ENCODE measurements around the gene CCDC174. TPM values are rescaled to one million over a fixed set of nuclear protein-coding genes. Genes with fewer than 3 reads are reported as not detected.

The CCDC174 gene
- total and polyA plus RNA-seq, 10 of the 15 experiments (the other 5 are each of a cell fraction or from before 2014, with no cell fraction given): 11.6 to 31.3 (median 19.1) TPM

DNA sequence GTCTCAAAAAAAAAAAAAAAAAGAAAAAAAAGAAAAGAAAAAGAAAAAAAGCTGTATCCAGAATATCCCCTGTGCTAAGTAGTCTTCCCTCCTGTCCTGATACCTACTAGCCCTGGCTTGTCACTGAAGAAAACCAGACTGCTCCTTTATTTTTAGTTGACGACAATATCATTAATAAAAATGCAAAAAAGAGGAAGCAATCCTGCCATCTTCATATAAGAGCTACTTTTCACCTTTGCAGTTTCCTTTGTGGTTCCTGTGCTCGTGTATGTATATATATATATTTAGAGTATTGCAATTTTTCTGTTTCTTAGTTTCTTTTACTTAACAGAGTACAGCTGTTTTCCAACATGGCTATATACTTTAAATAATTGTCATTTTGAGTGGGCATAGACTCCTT lies 37.0 kb downstream of the CCDC174 start:
- no peak for FAIRE-seq
- ChIA-PET SMC1A (ENCODE audit: uncharacterized antibody, unreplicated experiment) (interaction anchor here (0.9 to 10.1 kb wide), 10 partner anchors 11 to 91 kb away, joined by 3 to 86 read pairs (median 6); partner anchors contain the start of genes C3orf20 and CCDC174), CTCF (interaction anchor here (1.0 to 7.1 kb wide), 5 partner anchors 15 to 238 kb away, joined by 3 to 49 read pairs (median 4); partner anchors contain the start of genes C3orf20 and CCDC174), RAD21 (ENCODE audit: unreplicated experiment) (interaction anchor here (0.7 to 3.9 kb wide), 10 partner anchors 9 to 1106 kb away, joined by 3 to 32 read pairs (median 4); partner anchors contain the start of genes C3orf20 and CCDC174), POLR2A (interaction anchor here (0.6 to 2.0 kb wide), 10 partner anchors 12 to 632 kb away, joined by 4 to 6 read pairs (median 4); partner anchors contain the start of gene CCDC174)
- Histone ChIP-seq H3K4me3 (peak overlapping the region; percentile 50), H3K9ac (ENCODE audit: control insufficient read depth, insufficient read depth, low read length) (peak overlapping the region; percentile 23), H2AFZ (ENCODE audit: control insufficient read depth, low read depth, low read length) (no peak overlapping the region), H3K27me3 (replicated peaks in 1 of 2; ENCODE audit: control insufficient read depth in 2 of 2, insufficient read depth in 2 of 2, low read length in 1 of 2) (no peaks in the 10 kb centered on the region), H3K9me3 (replicated peaks; ENCODE audit: control insufficient read depth, insufficient read depth, low read length) (no peaks in the 10 kb centered on the region; the same call in 2 of the 3 replicates), H3K4me2 (ENCODE audit: control insufficient read depth, insufficient read depth) (peak overlapping the region; percentile 70), H3K79me2 (ENCODE audit: control insufficient read depth, insufficient read depth, low read length) (no peaks in the 10 kb centered on the region; the same call in 1 of the 2 replicates), H3K36me3 (ENCODE audit: control insufficient read depth in 2 of 2, insufficient read depth in 2 of 2, low read length in 1 of 2) (no peaks in the 10 kb centered on the region), H3K4me1 (ENCODE audit: control insufficient read depth, insufficient read depth, low read length) (peaks cover 56% of the 10 kb centered on the region), H4K20me1 (ENCODE audit: control insufficient read depth, insufficient read depth) (no peaks in the 10 kb centered on the region), H3K27ac (ENCODE audit: control insufficient read depth, insufficient read depth) (peak overlapping the region; percentile 76)
- no TSS peak for BruUV-seq (replicated peaks)
- peak; percentile 60 for DNase-seq (ENCODE audit: low read depth, low spot score)
- ATAC-seq: peak; percentile 51
- intact Hi-C loops (cut with micrococcal nuclease; ENCODE audit: unreplicated experiment) (no loop called here), in situ Hi-C loops (cut with MboI) (no loop called here)
- WGBS (ENCODE audit: insufficient coverage, insufficient replicate concordance, low lambda C conversion rate, missing lambda C conversion rate): 2% methylated on average over 2 of the region's 2 CpGs
- TF ChIP-seq HDGF (IDR thresholded peaks at IDR 0.05) (no peak), CHD2 (IDR thresholded peaks at IDR 0.05; ENCODE audit: borderline replicate concordance, low read depth, low read length) (no peak), JUND (IDR thresholded peaks at IDR 0.05; ENCODE audit: low read depth, low read length) (no peak), SREBF2 (IDR thresholded peaks at IDR 0.05; ENCODE audit: low read length) (no peak), ASH2L (IDR thresholded peaks at IDR 0.05; ENCODE audit: borderline replicate concordance, low read depth) (0 out of 2 replicates have a peak, but pooled peaks have one; percentile 13), EP300 (IDR thresholded peaks at IDR 0.05; ENCODE audit: borderline replicate concordance in 1 of 2, control insufficient read depth in 1 of 2, low read depth in 2 of 2, low read length in 2 of 2) (peak; percentile 11 to 57; a peak in 1 of 4 replicates), POLR2A (IDR thresholded peaks at IDR 0.05; ENCODE audit: low read depth, low read length) (no peak), BMI1 (IDR thresholded peaks at IDR 0.05; ENCODE audit: borderline replicate concordance) (no peak), IKZF2 (IDR thresholded peaks at IDR 0.05) (peak; percentile 53 to 63; a peak in 3 of 4 replicates), TARDBP (IDR thresholded peaks at IDR 0.05; ENCODE audit: borderline replicate concordance) (no peak), EED (IDR thresholded peaks at IDR 0.05; ENCODE audit: low read depth) (peak; percentile 19; the same call in 1 of the 2 replicates), ZNF207 (IDR thresholded peaks at IDR 0.05; ENCODE audit: borderline replicate concordance) (no peak), NFIC (IDR thresholded peaks at IDR 0.05; ENCODE audit: low read depth, low read length) (0 out of 2 replicates have a peak, but pooled peaks have one; percentile 58), RELA (IDR thresholded peaks at IDR 0.05; ENCODE audit: borderline replicate concordance, partially characterized antibody) (no peak), MEF2B (IDR thresholded peaks at IDR 0.05; ENCODE audit: partially characterized antibody, poor library complexity, severe bottlenecking) (peak; percentile 14), BCL11A (IDR thresholded peaks at IDR 0.05; ENCODE audit: low read depth, low read length) (0 out of 2 replicates have a peak, but pooled peaks have one; percentile 27), RUNX3 (IDR thresholded peaks at IDR 0.05; ENCODE audit: low read length) (peak; percentile 80), SMARCA5 (IDR thresholded peaks at IDR 0.05) (no peak)
- TF ChIP-seq, protein P1, sequence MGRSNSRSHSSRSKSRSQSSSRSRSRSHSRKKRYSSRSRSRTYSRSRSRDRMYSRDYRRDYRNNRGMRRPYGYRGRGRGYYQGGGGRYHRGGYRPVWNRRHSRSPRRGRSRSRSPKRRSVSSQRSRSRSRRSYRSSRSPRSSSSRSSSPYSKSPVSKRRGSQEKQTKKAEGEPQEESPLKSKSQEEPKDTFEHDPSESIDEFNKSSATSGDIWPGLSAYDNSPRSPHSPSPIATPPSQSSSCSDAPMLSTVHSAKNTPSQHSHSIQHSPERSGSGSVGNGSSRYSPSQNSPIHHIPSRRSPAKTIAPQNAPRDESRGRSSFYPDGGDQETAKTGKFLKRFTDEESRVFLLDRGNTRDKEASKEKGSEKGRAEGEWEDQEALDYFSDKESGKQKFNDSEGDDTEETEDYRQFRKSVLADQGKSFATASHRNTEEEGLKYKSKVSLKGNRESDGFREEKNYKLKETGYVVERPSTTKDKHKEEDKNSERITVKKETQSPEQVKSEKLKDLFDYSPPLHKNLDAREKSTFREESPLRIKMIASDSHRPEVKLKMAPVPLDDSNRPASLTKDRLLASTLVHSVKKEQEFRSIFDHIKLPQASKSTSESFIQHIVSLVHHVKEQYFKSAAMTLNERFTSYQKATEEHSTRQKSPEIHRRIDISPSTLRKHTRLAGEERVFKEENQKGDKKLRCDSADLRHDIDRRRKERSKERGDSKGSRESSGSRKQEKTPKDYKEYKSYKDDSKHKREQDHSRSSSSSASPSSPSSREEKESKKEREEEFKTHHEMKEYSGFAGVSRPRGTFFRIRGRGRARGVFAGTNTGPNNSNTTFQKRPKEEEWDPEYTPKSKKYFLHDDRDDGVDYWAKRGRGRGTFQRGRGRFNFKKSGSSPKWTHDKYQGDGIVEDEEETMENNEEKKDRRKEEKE (IDR thresholded peaks at IDR 0.05): no peak
- TF ChIP-seq, protein P2, sequence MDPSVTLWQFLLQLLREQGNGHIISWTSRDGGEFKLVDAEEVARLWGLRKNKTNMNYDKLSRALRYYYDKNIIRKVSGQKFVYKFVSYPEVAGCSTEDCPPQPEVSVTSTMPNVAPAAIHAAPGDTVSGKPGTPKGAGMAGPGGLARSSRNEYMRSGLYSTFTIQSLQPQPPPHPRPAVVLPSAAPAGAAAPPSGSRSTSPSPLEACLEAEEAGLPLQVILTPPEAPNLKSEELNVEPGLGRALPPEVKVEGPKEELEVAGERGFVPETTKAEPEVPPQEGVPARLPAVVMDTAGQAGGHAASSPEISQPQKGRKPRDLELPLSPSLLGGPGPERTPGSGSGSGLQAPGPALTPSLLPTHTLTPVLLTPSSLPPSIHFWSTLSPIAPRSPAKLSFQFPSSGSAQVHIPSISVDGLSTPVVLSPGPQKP (IDR thresholded peaks at IDR 0.05; ENCODE audit: low read depth, low read length): no peak
- TF ChIP-seq, protein P3, sequence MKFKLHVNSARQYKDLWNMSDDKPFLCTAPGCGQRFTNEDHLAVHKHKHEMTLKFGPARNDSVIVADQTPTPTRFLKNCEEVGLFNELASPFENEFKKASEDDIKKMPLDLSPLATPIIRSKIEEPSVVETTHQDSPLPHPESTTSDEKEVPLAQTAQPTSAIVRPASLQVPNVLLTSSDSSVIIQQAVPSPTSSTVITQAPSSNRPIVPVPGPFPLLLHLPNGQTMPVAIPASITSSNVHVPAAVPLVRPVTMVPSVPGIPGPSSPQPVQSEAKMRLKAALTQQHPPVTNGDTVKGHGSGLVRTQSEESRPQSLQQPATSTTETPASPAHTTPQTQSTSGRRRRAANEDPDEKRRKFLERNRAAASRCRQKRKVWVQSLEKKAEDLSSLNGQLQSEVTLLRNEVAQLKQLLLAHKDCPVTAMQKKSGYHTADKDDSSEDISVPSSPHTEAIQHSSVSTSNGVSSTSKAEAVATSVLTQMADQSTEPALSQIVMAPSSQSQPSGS (IDR thresholded peaks at IDR 0.05; ENCODE audit: low read length): peak; percentile 28; the same call in 1 of the 2 replicates
